Thyroid gland (tissue), 4 donors: ENCODE data around the gene SLC4A8. TPM values are rescaled to one million over a fixed set of nuclear protein-coding genes. Genes with fewer than 3 reads are reported as not detected.

Source experiments
- DNase-seq, 2 donors: peaks; one replicate each; pipeline ENCODE4 v3.0.0-alpha.2; 2019
- H3K27ac ChIP-seq, 3 donors: fragments of 200-600 bp; sonication (generic); 1 replicate in 2 of 3; 2 replicates in 1 of 3; pipeline ENCODE4 v1.5.1; 2016 to 2019; ENCODE audit warnings: mild to moderate bottlenecking in 1 of 3, moderate library complexity in 1 of 3
- H3K27me3 ChIP-seq: fragments of 200-600 bp; sonication (generic); one replicate; pipeline ENCODE4 v1.5.1; 2019
- H3K36me3 ChIP-seq, 2 donors: fragments of 200-600 bp; sonication (generic); one replicate each; pipeline ENCODE4 v1.5.1; 2016 to 2019
- H3K4me1 ChIP-seq, 2 donors: fragments of 200-600 bp; sonication (generic); one replicate each; pipeline ENCODE4 v1.5.1; 2017 to 2019
- H3K4me3 ChIP-seq, 3 donors: fragments of 200-600 bp; sonication (generic); replicated peaks in 1 of 3; 1 replicate in 2 of 3; 2 replicates in 1 of 3; pipeline ENCODE4 v1.5.1; 2016; ENCODE audit warnings: mild to moderate bottlenecking in 1 of 3
- H3K9me3 ChIP-seq: fragments of 200-600 bp; sonication (generic); one replicate; pipeline ENCODE4 v1.5.1; 2017
- POLR2A ChIP-seq, 2 donors: fragments of 450-650 bp; IDR thresholded peaks; one replicate each; pipeline ENCODE4 v1.6.1; 2017; ENCODE audit warnings: antibody characterized with exemption in 2 of 2, mild to moderate bottlenecking in 2 of 2, moderate library complexity in 1 of 2
- WGBS, 2 donors: methylation state at CpG; one replicate each; pipeline ENCODE4 v1.1.5; 2017; 5-methylcytosine and 5-hydroxymethylcytosine counted together
- intact Hi-C: fragments of 100-400 bp; cut with DNase I; formaldehyde crosslinking; loops from one replicate; pipeline ENCODE4 v1.15.1; 2023
- total RNA-seq, 4 donors: library from RNA; depleted of rRNA; stranded (reverse); fragments of >200 nt; gene quantifications; one replicate each; pipeline ENCODE4 v1.2.3, GENCODE V29; 2016
- TF ChIP-seq, protein P1 (sequence below), 6 experiments: fragments of 200-600 bp in 3 of 6; fragments of 450-650 bp in 3 of 6; sonication (generic) in 3 of 6; IDR thresholded peaks; one replicate each; pipeline ENCODE4 v1.5.1; 2016 to 2019; ENCODE audit warnings: antibody characterized with exemption in 6 of 6, mild to moderate bottlenecking in 2 of 6, inconsistent platforms in 1 of 6, moderate library complexity in 1 of 6

Gene SLC4A8
- total RNA-seq, 4 donors from 2014 or later, result 0.33 to 1.5 (median 0.62) TPM

DNA sequence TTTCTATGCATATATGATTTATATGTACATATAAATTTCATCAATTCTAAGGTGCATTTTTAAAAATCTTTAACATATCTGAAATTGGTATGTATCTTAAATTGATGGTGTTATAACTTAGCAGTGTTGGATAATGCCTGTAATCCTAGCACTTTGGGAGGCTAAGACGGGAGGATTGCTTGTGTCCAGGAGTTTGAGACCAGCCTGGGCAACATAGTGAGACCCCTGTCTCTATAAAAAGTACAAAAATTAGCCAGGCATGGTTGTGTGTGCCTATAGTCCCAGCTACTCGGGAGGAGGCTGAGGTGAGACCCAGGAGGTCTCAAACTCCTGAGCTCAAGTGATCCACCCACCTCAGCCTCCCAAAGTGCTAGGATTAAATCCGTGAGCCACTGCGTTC lies 27.0 kb upstream of the SLC4A8 start:
- no peaks in the 10 kb centered on the region for H3K27me3 ChIP-seq
- no peaks in the 10 kb centered on the region for H3K9me3 ChIP-seq
- intact Hi-C loops, result no loop called here
- no peaks in the 10 kb centered on the region for H3K4me1 ChIP-seq
- DNase-seq, result no peak
- no peak overlapping the region for H3K27ac ChIP-seq
- WGBS, 2 donors, result 56 to 57% methylated on average over 4 of the region's 4 CpGs
- no peaks in the 10 kb centered on the region for H3K36me3 ChIP-seq
- no peak for TF ChIP-seq POLR2A (IDR thresholded peaks at IDR 0.05)
- TF ChIP-seq, protein P1, sequence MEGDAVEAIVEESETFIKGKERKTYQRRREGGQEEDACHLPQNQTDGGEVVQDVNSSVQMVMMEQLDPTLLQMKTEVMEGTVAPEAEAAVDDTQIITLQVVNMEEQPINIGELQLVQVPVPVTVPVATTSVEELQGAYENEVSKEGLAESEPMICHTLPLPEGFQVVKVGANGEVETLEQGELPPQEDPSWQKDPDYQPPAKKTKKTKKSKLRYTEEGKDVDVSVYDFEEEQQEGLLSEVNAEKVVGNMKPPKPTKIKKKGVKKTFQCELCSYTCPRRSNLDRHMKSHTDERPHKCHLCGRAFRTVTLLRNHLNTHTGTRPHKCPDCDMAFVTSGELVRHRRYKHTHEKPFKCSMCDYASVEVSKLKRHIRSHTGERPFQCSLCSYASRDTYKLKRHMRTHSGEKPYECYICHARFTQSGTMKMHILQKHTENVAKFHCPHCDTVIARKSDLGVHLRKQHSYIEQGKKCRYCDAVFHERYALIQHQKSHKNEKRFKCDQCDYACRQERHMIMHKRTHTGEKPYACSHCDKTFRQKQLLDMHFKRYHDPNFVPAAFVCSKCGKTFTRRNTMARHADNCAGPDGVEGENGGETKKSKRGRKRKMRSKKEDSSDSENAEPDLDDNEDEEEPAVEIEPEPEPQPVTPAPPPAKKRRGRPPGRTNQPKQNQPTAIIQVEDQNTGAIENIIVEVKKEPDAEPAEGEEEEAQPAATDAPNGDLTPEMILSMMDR (IDR thresholded peaks at IDR 0.05), result no peak
- no peak overlapping the region for H3K4me3 ChIP-seq

DNA sequence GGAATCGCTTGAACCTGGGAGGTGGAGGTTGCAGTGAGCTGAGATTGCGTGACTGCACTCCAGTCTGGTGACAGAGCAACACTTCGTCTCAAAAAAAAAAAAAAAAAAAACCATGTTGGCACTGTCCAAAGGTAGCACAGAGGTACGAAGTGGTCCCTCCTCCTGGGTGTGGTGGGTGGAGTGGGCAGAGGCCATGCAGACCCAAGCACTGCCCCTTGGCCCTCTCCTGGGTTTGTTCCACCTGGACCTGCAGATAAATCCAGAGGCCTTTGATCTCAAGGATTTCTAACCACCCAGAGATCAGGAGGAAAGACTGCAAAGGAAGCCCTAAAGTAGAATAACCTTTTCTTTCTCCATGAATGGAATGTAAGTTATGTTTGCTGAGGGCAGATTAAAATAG lies 24.7 kb upstream of the SLC4A8 start:
- H3K4me1 ChIP-seq, result no peaks in the 10 kb centered on the region
- TF ChIP-seq, protein P1 (IDR thresholded peaks at IDR 0.05), result no peak
- no peak for TF ChIP-seq POLR2A (IDR thresholded peaks at IDR 0.05)
- WGBS, 2 donors, result 79 to 84% methylated on average over 4 of the region's 4 CpGs
- no peaks in the 10 kb centered on the region for H3K27me3 ChIP-seq
- no peaks in the 10 kb centered on the region for H3K36me3 ChIP-seq
- DNase-seq, result no peak
- H3K4me3 ChIP-seq, result no peak overlapping the region
- intact Hi-C loops, result no loop called here
- H3K9me3 ChIP-seq, result no peaks in the 10 kb centered on the region
- no peak overlapping the region for H3K27ac ChIP-seq

DNA sequence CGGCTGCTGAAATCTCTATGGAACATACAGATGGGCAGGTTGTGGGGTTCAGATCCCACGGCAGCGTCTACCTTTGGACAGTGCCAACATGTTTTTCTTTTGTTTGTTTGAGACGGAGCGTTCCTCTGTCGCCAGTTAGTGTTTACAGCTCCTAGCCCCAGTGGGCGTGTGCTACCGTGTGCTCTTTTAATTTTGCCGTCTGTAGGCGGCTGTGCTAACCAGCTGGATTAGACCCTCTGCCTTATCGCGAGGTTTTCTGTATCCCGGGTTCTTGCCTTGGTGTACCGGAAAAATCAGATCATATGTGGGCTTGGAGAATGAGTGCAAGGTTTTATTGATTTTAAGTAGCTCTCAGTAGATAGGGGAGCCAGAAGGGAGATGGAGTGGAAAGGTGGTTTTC lies 23.6 kb upstream of the SLC4A8 start:
- 88 to 94% methylated on average over 14 of the region's 14 CpGs for WGBS, 2 donors
- Histone ChIP-seq H3K27ac (no peak overlapping the region), H3K27me3 (no peaks in the 10 kb centered on the region), H3K9me3 (no peaks in the 10 kb centered on the region), H3K4me3 (no peak overlapping the region), H3K4me1 (no peaks in the 10 kb centered on the region), H3K36me3 (no peaks in the 10 kb centered on the region)
- intact Hi-C loops, result no loop called here
- DNase-seq, result no peak
- no peak for TF ChIP-seq POLR2A (IDR thresholded peaks at IDR 0.05)
- TF ChIP-seq, protein P1 (IDR thresholded peaks at IDR 0.05), result no peak

DNA sequence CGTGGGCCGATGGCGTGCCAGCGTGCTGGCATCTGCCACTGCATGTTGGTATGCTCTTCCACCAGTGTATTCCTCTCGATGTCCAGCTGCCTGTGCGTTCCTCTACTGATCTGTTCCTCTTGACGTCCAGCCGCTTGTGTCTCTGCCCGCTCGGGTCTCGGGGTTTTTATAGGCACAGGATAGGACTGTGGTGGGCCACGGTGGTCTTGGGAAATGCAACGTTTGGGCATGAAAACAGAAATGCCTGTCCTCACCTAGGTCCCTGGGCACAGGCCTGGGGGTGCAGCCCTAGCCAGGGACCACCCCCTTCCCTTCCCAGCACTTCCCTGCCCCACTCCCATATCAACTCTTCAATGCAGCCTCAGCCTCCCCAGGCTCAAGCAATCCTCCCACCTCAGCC lies 23.1 kb upstream of the SLC4A8 start:
- Histone ChIP-seq H3K36me3 (no peaks in the 10 kb centered on the region), H3K27ac (no peak overlapping the region), H3K4me1 (no peaks in the 10 kb centered on the region), H3K27me3 (no peaks in the 10 kb centered on the region), H3K9me3 (no peaks in the 10 kb centered on the region), H3K4me3 (no peak overlapping the region)
- intact Hi-C loops, result no loop called here
- no peak for DNase-seq
- TF ChIP-seq, protein P1 (IDR thresholded peaks at IDR 0.05), result no peak
- TF ChIP-seq POLR2A (IDR thresholded peaks at IDR 0.05), result no peak
- WGBS, 2 donors, result 91 to 95% methylated on average over 13 of the region's 13 CpGs

DNA sequence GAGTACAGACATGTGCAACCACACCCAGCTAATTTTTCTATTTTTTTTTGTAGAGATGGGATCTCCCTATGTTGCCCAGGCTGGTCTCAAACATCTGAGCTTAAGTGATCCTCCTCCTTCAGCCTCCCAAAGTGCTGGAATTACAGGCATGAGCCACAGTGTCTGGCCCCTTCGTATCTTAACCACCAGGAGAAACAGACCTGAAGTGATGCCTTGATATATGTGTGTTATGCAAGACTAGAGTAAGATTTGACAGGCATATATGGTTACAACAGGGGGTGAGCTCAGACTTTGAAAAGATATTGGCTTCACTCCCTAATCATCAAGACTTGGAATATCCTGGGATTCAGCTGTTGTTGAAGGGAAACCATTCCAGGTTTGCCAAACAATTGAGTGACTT lies 22.7 kb upstream of the SLC4A8 start:
- no peak overlapping the region for H3K27ac ChIP-seq
- no peak for TF ChIP-seq POLR2A (IDR thresholded peaks at IDR 0.05)
- TF ChIP-seq, protein P1 (IDR thresholded peaks at IDR 0.05), result no peak
- DNase-seq, result no peak
- 0 to 50% methylated on average over 1 of the region's 1 CpG for WGBS, 2 donors
- H3K27me3 ChIP-seq, result no peaks in the 10 kb centered on the region
- no peaks in the 10 kb centered on the region for H3K4me1 ChIP-seq
- no peak overlapping the region for H3K4me3 ChIP-seq
- H3K36me3 ChIP-seq, result no peaks in the 10 kb centered on the region
- H3K9me3 ChIP-seq, result no peaks in the 10 kb centered on the region
- intact Hi-C loops, result no loop called here
